ENCODE data around the gene CDC42BPG. TPM values are rescaled to one million over a fixed set of nuclear protein-coding genes. Genes with fewer than 3 reads are reported as not detected.
A peak's percentile ranks its signal among the peaks of the same experiment; 100 is the strongest.

CDC42BPG gene
- total and polyA plus RNA-seq, 10 of the 15 experiments (the other 5 are each of a cell fraction or from before 2014, with no cell fraction given), result 0.02 to 1.3 (median 0.09) TPM; not detected in 1

DNA sequence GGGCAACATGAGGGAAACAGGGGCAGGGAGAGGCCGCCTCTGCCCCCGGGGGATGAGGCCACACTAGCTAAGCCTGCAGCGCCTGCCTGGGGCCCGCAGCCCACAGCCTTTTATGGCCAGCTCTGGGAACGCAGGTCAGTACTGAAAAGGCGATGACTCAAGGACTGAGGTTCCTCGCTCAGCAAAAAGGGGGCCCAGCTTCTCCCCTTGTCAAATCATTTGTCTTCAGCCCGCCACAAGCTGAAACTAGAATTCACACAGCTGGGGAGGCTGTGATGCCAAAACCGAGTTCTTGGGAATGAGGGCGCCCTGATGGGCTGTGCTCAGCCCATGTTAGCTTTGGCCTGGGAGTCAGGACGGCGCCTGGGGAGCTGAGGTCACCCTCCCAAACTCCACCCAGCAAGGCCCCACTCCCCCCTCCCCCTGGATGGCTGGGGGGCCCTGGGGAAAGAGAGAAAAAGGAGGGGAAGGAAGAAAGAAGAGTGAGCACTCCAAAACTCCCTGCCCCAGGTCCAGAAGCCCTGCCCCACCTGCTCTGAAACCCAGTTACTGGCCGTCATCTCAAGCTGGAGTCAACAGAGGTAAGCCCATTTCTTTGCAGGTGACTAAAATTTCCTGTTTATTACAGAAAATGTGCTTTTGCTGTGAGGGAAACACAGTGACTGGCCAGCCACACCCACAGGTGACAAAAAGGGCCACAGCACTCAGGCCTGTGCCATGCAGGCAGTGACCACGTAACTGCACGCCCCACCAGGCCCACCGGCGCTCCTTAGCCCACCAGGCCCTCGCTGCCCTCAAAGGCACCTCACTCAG lies 20.2 kb upstream of the CDC42BPG start (continued):
- TF ChIP-seq, protein P1, sequence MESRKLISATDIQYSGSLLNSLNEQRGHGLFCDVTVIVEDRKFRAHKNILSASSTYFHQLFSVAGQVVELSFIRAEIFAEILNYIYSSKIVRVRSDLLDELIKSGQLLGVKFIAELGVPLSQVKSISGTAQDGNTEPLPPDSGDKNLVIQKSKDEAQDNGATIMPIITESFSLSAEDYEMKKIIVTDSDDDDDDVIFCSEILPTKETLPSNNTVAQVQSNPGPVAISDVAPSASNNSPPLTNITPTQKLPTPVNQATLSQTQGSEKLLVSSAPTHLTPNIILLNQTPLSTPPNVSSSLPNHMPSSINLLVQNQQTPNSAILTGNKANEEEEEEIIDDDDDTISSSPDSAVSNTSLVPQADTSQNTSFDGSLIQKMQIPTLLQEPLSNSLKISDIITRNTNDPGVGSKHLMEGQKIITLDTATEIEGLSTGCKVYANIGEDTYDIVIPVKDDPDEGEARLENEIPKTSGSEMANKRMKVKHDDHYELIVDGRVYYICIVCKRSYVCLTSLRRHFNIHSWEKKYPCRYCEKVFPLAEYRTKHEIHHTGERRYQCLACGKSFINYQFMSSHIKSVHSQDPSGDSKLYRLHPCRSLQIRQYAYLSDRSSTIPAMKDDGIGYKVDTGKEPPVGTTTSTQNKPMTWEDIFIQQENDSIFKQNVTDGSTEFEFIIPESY (IDR thresholded peaks at IDR 0.05), result no peak
- TF ChIP-seq STAT1 (conservative IDR thresholded peaks at IDR 0.05) (no peak), IKZF2 (IDR thresholded peaks at IDR 0.05) (peak; percentile 68 to 74), ETV6 (conservative IDR thresholded peaks at IDR 0.05 in 1 of 2, IDR thresholded peaks at IDR 0.05 in 1 of 2; ENCODE audit: borderline replicate concordance in 1 of 2, low read depth in 1 of 2) (peak in 1 of 2 experiments; percentile 57; a peak in 1 of 4 replicates), ZBED1 (IDR thresholded peaks at IDR 0.05; ENCODE audit: borderline replicate concordance) (peak; percentile 4; the same call in 1 of the 2 replicates), BCL11A (IDR thresholded peaks at IDR 0.05; ENCODE audit: low read depth, low read length) (no peak), MTA3 (IDR thresholded peaks at IDR 0.05; ENCODE audit: borderline replicate concordance, low read length) (no peak), CREM (IDR thresholded peaks at IDR 0.05; ENCODE audit: low read depth) (peak; percentile 58), EED (IDR thresholded peaks at IDR 0.05; ENCODE audit: low read depth) (peak; percentile 85), BHLHE40 (IDR thresholded peaks at IDR 0.05; ENCODE audit: borderline replicate concordance in 1 of 2, low read depth in 2 of 2, low read length in 1 of 2) (peak in 1 of 2 experiments; percentile 21; a peak in 2 of 4 replicates)
- TF ChIP-seq, protein P2, sequence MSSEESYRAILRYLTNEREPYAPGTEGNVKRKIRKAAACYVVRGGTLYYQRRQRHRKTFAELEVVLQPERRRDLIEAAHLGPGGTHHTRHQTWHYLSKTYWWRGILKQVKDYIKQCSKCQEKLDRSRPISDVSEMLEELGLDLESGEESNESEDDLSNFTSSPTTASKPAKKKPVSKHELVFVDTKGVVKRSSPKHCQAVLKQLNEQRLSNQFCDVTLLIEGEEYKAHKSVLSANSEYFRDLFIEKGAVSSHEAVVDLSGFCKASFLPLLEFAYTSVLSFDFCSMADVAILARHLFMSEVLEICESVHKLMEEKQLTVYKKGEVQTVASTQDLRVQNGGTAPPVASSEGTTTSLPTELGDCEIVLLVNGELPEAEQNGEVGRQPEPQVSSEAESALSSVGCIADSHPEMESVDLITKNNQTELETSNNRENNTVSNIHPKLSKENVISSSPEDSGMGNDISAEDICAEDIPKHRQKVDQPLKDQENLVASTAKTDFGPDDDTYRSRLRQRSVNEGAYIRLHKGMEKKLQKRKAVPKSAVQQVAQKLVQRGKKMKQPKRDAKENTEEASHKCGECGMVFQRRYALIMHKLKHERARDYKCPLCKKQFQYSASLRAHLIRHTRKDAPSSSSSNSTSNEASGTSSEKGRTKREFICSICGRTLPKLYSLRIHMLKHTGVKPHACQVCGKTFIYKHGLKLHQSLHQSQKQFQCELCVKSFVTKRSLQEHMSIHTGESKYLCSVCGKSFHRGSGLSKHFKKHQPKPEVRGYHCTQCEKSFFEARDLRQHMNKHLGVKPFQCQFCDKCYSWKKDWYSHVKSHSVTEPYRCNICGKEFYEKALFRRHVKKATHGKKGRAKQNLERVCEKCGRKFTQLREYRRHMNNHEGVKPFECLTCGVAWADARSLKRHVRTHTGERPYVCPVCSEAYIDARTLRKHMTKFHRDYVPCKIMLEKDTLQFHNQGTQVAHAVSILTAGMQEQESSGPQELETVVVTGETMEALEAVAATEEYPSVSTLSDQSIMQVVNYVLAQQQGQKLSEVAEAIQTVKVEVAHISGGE (CRISPR knock-in tag; IDR thresholded peaks at IDR 0.05), result 0 out of 2 replicates have a peak, but pooled peaks have one; percentile 29
- TF ChIP-seq, protein P3, sequence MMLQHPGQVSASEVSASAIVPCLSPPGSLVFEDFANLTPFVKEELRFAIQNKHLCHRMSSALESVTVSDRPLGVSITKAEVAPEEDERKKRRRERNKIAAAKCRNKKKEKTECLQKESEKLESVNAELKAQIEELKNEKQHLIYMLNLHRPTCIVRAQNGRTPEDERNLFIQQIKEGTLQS (IDR thresholded peaks at IDR 0.05; ENCODE audit: borderline replicate concordance, extremely low read depth, low read depth, low read length), result no peak
- TF ChIP-seq, protein P4, sequence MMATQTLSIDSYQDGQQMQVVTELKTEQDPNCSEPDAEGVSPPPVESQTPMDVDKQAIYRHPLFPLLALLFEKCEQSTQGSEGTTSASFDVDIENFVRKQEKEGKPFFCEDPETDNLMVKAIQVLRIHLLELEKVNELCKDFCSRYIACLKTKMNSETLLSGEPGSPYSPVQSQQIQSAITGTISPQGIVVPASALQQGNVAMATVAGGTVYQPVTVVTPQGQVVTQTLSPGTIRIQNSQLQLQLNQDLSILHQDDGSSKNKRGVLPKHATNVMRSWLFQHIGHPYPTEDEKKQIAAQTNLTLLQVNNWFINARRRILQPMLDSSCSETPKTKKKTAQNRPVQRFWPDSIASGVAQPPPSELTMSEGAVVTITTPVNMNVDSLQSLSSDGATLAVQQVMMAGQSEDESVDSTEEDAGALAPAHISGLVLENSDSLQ (IDR thresholded peaks at IDR 0.05), result peak; percentile 44; the same call in 1 of the 2 replicates
- TF ChIP-seq, protein P5, sequence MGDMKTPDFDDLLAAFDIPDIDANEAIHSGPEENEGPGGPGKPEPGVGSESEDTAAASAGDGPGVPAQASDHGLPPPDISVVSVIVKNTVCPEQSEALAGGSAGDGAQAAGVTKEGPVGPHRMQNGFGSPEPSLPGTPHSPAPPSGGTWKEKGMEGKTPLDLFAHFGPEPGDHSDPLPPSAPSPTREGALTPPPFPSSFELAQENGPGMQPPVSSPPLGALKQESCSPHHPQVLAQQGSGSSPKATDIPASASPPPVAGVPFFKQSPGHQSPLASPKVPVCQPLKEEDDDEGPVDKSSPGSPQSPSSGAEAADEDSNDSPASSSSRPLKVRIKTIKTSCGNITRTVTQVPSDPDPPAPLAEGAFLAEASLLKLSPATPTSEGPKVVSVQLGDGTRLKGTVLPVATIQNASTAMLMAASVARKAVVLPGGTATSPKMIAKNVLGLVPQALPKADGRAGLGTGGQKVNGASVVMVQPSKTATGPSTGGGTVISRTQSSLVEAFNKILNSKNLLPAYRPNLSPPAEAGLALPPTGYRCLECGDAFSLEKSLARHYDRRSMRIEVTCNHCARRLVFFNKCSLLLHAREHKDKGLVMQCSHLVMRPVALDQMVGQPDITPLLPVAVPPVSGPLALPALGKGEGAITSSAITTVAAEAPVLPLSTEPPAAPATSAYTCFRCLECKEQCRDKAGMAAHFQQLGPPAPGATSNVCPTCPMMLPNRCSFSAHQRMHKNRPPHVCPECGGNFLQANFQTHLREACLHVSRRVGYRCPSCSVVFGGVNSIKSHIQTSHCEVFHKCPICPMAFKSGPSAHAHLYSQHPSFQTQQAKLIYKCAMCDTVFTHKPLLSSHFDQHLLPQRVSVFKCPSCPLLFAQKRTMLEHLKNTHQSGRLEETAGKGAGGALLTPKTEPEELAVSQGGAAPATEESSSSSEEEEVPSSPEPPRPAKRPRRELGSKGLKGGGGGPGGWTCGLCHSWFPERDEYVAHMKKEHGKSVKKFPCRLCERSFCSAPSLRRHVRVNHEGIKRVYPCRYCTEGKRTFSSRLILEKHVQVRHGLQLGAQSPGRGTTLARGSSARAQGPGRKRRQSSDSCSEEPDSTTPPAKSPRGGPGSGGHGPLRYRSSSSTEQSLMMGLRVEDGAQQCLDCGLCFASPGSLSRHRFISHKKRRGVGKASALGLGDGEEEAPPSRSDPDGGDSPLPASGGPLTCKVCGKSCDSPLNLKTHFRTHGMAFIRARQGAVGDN (IDR thresholded peaks at IDR 0.05), result peak; percentile 10; the same call in 1 of the 2 replicates
